NCI-H2171 (cell line): ENCODE results near the gene PCSK5.
"Not testable (repeated sequence)": the region's sequence is repeated elsewhere in the genome, so short reads cannot be mapped to it uniquely, and the experiment has no call there.

Experiments used
- DNase-seq: peaks from one replicate; lab custom pipeline; 2025; lab: John Stamatoyannopoulos, UW

Gene PCSK5

DNA sequence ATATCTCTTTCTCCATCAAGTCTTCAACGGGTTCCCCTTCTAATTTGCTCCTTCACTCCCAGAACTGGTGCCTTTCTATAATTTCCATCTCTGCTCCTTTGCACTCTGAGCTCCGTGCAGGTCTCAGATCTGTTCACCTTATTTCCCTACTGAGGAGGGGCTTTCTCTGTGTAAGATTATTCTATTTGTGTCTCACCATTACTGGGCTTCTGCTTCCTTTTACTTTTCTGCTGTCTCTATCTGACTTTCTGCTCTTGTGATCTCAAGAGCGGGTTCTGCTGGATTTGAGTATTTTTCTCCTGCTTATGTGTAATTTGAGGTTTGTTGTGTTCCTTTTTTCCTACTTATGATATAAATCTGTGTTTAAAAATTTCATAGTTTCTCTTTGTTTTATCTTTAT is 117.5 kb downstream of the PCSK5 start:
- DNase-seq = no peak

- DNase-seq = no peak
Observed at GRCh38 chr9:76013809-76014208, 123.3 kb downstream of the PCSK5 start.

GRCh38 chr9:76018235-76018634 is 127.8 kb downstream of the PCSK5 start:
- DNase-seq = no peak

GRCh38 chr9:76018761-76019160 is 128.3 kb downstream of the PCSK5 start:
- no peak for DNase-seq

GRCh38 chr9:76020652-76021051 is 130.2 kb downstream of the PCSK5 start:
- DNase-seq = no peak

DNA sequence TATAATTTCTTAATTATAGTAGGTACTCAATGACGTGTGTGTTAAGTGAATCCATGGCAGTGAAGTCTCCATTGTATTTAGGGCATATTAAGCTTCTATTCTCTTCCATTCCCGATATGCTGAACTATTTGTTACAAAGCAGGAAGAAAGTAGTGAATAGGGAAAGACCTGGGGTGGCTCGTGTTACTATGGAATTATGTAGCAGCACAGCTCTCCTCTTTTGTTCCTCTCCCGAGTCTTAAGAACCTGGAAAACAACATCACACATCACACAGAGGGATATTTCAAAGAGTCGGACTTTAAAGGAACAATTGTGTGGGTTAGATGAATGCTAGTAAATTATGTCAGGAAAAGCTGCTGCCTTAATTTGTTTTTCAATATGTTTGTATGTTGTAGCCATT is 131.8 kb downstream of the PCSK5 start:
- no peak for DNase-seq

- DNase-seq = no peak
Observed at GRCh38 chr9:76023715-76024195, 133.3 kb downstream of the PCSK5 start.

- no peak for DNase-seq
Observed at GRCh38 chr9:76025286-76025685, 134.8 kb downstream of the PCSK5 start.

DNA sequence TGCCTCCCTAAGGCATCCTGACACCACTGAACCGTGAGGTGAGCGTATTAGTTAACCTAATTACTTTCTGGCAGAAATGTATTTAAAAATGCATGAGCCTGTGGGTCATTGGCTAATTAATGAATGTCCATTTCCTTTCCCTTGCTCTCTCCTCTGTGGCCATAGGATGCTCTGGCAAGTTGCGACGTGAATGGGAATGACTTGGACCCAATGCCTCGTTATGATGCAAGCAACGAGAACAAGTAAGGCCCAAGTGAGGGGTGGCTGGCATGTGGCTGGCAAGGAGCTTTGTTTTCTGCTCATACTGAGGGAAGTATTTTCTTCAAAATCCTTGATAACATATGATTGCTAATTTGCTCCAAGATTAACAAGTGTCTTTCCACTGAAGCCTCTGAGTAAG is 136.3 kb downstream of the PCSK5 start:
- no peak for DNase-seq

DNA sequence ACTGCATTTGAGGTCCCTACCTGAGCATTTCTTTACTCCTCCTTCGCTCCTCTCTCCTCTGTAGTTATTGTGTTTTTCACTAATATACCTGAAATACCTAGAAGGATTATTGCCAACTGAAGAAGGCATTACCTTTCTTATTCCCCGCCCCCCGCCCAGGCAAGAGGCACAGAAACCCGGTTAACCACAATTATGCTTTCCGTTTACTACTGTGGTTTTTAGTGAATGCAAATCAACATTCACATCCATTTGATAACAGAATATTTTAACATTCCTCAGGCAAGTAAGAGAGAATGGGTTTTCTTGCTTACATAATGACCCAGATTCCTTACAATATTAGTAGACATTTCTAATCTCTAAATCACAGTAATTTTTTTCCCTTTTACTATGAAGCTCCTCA is 136.9 kb downstream of the PCSK5 start:
- no peak for DNase-seq

DNA sequence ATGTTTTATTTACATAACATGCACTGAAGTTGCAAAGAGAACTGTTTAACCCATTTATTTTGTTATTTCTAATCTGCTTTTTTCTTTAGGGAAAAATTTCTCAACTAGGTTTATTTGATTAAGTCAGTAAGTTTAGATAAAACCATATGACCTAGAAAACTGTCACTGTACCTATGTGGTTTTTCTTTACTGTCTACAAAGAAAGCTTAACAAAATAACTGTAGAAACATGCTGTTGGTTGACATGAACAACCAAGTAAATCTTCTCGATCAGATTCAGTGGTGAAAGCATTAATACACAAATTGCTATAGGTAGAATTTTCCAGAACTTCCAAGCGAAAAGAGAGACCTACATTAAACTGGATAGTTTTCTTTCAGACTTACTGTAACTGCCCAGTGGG is 137.4 kb downstream of the PCSK5 start:
- no peak for DNase-seq

DNA sequence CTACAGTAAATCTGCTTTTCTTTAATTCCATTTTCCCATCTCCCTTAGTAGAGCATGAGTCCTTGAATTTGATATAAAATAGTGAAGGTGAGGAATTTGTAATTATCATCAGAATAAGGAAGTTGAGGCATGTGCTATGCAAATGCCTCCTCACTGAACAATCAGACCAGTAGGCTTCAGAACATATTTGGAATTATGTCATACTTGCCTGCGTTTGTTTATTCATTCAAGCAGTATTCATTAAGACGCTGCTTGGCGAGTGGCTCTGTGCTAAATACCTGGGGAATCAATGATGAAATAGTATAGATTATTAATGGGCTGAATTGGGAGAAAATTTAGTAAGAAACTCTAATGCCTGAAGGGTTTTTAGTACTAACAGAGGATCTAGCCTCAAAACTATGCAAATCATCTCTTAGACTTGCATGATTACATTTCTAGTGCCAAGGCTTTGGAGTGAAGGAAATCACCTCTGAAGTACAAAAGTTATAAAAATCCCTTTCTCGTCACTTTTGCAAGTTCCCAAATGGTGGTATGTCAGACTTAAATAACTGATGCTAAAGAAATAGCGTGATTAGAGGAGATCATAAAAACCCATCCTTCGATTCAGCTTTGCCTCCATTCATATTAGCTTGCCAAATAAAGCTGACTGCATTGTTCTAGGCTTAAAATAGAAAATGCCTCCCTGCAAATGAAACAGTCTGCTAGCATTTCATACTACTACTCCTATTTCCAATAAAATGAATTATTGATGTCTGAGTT is 141.7 kb downstream of the PCSK5 start:
- DNase-seq = no peak

DNA sequence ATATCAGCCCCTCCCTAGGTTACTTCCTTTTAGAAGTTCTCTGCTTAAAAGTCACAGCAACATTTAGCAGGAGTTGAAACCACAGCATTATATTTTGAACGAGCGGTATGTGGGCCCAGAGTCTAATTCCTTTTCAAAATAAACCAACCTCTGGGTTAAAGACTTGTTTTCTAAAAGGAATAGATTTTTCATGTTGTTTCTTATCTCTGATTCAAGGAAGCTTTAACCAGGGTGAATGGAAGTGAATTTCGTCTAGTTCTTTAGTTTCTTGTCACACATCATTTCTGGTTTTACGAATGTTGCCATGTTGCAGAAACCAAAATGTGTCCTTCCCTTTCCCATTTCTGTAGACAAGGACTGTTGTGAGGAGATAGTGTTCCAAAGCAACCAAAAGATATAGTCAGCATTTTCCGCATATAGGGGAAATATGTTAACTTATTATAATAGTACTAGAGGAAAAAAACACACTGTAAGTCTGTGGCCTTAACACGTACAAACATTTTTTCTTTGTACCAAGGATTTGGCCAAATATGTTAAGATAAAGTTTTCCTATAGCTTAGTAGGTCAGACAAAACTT is 142.4 kb downstream of the PCSK5 start:
- no peak for DNase-seq

DNA sequence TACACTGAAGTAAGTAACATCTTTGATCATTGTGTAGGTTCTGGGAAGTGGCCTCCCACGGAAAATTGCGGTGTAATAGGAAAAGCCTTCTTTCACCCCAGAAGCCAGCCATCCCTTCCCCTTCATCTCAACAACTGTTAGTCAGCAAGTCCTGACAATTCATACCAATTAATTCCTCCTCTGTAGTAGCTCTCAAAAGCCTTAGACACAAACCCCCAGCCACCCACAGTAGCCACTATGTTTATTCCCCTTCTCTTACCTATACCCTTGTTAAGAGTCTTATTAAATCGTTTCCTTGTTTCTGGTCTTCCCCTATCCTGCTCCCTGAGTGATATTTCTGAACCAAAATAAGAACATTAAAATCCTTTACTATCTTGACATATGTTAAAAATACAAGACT is 143.6 kb downstream of the PCSK5 start:
- DNase-seq = no peak

- no peak for DNase-seq
Observed at GRCh38 chr9:76036762-76037161, 146.3 kb downstream of the PCSK5 start.

DNA sequence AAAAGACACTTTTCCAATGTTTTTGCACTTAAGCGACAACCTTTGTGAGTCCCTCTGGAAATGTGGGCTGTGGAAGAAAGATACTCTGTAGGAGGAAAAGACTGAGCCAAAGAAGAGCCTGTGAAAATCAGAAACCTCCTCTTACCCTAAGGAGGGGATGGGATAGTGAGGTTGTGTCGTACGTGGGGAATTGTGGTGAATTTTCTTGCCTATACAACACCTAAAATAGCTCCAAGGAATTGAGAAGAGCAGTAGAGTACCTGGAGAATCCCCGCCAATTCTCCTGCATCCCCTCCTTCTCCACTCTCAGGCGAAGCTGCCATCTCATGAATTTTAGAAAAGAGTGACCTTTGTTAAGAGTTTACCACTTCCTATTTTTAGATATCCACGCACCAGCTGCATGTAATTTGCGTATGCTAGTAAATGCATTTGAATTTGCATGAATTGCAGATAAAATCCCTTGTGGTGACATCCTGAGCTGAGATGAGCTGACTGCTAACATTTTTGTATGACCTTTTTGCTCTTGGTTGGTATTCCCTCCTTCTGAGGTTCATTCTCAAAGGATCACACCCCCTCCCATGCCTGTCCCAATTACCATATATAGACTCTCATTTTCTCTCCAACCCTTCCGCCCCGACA is 147.2 kb downstream of the PCSK5 start:
- DNase-seq = no peak

GRCh38 chr9:76038431-76038830 is 148.0 kb downstream of the PCSK5 start:
- no peak for DNase-seq

GRCh38 chr9:76044266-76044819 is 153.9 kb downstream of the PCSK5 start:
- no peak for DNase-seq

DNA sequence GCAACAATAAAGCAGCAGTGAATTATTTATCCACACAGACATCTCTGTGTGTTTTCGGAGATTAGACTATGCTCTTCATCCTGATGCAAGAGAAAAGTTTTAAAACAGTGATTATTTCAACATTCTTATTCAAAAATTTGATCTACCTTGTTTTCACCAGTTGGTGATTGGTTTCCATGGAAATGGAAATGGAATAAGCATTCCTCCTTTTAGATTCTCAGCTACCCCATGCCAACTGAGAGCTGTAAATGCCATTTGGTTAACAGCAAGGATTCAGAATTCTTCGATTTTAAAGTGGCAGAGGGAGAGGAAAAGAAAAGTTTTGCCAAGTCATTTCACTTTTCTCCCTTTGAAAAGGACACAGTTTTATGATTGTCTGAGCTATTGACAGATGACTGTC is 154.7 kb downstream of the PCSK5 start:
- no peak for DNase-seq

- DNase-seq = no peak
Observed at GRCh38 chr9:76049341-76049740, 158.9 kb downstream of the PCSK5 start.

GRCh38 chr9:76067696-76068095 is 177.2 kb downstream of the PCSK5 start:
- DNase-seq = no peak

DNA sequence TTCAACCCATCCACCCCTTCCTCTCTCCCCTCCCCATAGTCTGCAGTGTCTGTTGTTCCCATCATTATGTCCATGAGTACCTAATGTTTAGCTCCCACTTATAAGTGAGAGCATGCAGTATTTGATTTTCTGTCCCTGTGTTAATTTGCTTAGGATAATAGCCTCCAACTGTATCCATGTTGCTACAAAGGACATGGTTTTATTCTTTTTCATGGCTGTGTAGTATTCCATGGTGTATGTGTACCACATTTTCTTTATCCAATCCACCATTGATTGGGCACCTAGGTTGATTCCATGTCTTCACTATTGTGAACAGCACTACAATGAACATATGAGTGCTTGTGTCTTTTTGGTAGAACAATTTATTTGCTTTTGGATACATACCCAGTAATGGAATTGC is 187.1 kb downstream of the PCSK5 start:
- DNase-seq = no peak

- DNase-seq = not testable (repeated sequence)
Observed at GRCh38 chr9:76081281-76081680, 190.8 kb downstream of the PCSK5 start.
